GM21717 (cell line): ENCODE results near the gene FOXN3.
A peak's percentile ranks its signal among the peaks of the same experiment; 100 is the strongest.

ENCODE experiments used
- ATAC-seq: cut with Tn5 transposase; IDR thresholded peaks from one replicate; pipeline ENCODE4 v1.9.1; 2021; ENCODE audit warnings: mild to moderate bottlenecking, moderate library complexity; ENCODE audit not compliant: unreplicated experiment

FOXN3 gene

GRCh38 chr14:89340200-89341181 is 76.5 kb downstream of the FOXN3 start:
- no peak for ATAC-seq

- no peak for ATAC-seq
Measured at GRCh38 chr14:89339579-89339978, 77.5 kb downstream of the FOXN3 start.

DNA sequence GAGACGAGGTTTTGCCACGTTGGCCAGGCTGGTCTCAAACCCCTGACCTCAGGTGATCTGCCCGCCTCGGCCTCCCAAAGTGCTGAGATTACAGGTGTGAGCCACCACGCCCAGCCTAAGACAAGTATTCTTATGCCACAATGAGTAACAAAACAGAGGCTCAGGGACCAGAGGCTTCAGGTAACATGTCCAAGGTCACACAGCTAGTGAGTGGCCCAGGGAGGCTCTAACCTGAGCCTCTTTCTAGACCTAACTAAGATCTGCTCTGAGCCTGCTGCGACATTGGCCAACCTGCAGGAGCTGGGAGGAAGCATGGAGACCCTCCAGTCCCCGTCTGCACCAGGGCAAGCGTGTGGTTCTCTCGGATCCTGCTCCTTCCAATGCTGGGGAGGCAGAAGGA is 77.9 kb downstream of the FOXN3 start:
- no peak for ATAC-seq

- ATAC-seq = no peak
Measured at GRCh38 chr14:89336338-89336737, 80.7 kb downstream of the FOXN3 start.

GRCh38 chr14:89332031-89332430 is 85.0 kb downstream of the FOXN3 start:
- no peak for ATAC-seq

DNA sequence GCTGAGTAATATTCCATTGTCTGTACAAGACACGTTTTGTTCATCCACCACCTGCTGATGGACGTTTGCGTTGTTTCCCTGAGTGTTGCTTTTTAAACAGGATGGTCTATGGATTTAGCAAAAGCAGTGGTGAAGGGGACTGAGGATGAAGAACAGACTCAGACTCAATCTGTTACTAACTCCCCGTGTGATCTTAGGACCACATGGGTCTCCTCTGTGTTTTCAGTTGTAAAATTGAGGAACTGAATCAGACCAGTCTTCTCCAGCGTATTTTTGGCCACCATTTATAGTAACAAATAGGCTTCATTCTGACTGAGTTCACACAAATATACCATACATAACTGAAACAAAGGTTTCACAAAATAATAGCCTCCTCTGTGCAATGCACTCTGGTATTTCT is 85.6 kb downstream of the FOXN3 start:
- ATAC-seq = peak; percentile 88

- ATAC-seq = no peak
Measured at GRCh38 chr14:89330236-89331002, 86.6 kb downstream of the FOXN3 start.

DNA sequence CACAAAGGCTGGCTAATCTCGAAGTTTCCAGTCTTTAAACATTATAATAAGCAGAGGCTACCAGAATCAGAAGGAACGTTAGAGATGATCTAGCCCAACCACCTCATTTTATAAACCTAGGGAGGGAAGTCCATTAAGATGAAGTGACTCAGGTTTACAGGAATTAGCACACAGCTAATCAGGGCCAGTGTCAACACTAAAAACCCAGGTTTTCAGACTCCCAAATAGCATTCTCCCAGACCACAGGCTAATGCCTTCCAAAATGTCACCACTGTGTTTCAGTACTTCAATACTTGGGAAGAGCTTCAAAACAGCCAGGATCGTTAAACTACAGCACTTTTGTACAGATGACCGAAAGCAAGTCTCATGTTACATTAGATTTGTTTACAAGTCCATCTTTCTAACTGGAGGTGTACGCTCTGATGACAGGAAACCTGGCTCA is 89.2 kb downstream of the FOXN3 start:
- no peak for ATAC-seq

- no peak for ATAC-seq
Measured at GRCh38 chr14:89325959-89326358, 91.1 kb downstream of the FOXN3 start.

DNA sequence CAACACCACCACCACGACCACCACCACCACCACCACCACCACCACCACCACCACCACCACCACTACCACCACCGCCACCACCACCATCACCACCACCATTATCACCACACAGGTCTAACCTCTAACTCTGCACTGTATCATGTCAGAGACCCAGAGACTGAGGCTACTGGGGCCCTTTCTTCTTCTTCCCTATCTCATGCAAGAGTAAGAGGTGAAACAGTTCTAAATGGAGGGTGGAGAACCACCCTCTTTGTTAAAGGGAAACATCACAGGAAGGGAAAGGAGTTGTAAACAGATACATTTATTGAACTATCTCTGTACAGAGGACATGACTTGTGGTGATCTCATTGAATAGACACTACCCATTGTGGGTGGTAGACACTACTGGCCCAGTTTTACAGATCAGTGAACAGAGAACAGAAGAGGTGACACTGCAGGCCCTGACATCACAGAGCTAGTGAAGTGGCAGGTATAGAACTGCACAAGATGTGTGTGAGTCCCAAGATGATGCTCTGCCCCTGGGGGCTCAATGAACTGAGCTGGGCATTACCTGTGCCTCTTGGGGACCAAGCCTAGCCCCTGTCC is 91.6 kb downstream of the FOXN3 start:
- ATAC-seq = peak; percentile 53

DNA sequence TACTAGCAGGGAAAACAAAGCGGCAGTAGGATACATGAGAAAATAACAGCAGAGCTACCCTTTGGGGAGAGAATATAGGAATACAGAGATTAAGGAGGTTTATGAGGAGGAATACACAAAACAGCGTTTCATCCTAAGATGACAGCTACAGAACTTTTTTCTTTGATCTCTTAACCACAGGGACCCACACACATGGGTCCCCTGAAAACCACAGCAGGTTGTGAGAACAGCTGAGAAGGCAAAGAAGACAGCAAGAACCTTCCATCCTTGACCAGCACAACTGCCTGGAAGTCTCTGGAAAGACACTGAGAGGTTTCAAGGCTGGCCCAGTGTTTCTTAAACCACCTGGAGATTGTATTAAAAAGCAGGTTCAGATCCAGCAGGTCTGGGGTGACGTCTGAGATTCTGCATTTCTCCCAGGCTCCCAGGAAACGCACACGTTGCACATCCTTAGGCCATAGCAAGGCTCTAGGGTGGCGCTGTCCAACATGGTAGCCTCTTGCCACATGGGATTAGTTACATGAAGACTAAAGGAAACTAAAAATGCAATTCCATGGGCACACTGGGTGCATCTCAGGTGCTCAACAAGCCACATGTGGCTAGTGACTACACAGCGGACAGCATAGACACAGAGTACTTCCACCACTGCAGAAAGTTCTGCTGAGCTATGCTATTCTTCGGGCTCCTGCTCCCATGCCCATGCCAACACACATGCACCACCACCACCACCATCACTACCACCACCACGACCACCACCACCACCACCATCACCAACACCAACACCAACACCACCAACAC is 92.3 kb downstream of the FOXN3 start:
- peak; percentile 72 for ATAC-seq

DNA sequence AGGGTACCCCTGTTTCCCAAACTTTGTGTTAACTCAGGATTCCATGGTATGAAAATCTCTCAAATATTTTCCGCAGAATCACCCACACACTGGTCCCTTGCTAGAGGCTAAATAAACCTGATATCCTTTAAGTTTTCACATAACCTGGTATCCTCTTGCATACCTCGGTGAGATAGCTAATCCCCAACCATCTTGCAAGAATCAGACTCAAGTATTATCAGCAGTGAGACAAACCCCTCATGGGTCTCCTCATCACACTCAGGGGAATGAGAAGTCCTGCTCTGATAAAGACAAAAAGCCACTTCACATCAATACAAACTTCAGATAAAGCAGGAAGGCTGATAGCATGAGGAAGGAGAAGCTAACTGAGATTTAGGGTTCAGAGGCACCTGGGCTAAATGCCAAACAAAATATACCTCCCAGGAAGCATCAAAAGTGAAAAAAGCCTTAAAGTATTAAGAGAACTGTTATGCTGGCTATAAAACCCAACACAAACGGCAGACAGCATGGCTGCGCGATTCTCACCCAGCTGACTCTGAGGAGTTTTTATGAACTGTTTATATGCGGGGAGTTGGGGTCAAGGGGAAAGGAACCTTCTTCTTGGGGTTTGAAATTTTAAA is 96.5 kb downstream of the FOXN3 start:
- ATAC-seq = no peak

DNA sequence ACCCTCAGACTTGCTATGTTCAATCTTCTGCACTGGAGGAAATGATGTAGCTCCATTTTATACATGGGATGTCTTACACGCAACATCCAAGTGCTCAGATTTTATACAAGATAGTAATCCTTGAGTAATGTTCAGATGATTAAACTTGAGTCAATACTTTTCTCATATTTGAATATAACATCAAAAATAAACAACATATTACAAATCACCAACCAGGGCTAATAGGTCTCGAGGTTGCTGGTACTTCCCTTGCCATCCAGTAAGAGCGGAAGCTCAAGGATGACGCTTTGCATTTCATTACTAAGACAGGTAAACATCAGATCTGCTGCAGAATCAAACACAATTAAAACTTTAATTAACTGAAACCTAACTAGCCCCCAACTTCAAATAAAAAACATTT is 97.3 kb downstream of the FOXN3 start:
- ATAC-seq = no peak

DNA sequence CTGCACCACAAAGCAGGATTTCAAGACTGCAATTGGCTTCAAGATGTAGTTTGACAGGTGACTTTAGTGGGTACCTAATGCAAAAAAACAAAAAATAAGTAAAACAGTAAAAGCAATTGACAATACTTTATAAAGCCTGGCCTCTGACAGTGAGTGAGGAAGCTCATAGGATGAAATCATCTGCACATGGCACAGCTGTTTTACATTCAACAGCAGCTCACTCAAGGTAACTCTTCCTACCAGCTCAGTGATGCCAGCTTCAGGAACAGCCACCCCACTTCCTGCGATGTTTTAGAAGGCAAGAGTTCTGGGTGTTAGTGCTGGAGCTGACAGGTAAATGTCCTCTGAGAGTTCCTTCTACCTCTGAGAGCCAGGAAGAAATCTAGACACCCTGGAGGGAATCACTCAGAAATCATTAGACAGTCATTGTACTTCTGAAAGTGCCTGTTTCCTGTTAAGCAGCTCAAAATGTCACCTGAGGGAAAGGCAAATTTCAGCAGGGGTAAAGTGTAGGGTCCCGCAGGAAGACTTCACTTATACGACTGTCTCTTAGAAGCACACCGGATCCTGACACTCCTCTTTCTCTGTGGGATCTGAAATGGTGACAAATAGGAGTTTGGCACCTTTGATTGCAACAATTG is 99.9 kb downstream of the FOXN3 start:
- peak; percentile 74 for ATAC-seq

GRCh38 chr14:89315493-89316470 is 101.3 kb downstream of the FOXN3 start:
- ATAC-seq = no peak

GRCh38 chr14:89314274-89314673 is 102.8 kb downstream of the FOXN3 start:
- no peak for ATAC-seq

DNA sequence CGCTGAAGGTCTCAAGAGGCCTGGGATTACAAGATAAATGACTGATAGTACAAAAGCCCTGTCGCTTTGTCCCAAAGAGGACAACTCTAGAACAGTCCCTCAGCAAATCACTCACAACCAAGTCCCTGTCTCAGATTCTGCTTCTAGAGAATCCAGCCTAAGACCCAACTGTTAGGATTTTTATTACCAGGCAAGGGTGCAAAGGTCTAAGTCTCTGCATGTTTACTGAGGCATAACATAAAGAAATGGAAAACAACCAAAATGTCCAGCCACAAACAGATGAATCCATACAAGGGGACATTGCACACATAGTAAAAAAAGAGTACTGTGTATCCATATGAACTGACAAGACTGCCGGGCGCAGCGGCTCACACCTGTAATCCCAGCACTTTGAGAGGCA is 104.1 kb downstream of the FOXN3 start:
- ATAC-seq = no peak

DNA sequence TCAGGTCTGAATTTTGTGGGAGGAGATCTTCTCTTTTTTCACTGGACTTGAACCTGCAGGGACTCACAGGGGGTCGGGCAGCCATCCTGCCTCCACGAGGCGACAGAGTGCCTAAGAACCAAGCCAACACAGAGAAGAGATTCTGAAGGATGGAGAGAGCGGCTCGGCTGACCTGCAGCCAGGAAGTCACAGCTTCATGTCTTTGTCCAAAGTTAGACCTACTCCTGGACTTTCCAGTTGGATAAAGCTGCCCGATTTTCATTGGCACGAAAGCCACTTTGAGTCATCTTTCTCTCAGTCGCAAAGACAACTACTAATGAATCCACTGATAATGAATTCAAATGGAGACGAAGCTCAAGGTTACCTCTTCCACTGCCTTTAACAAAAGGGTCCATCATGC is 106.8 kb downstream of the FOXN3 start:
- ATAC-seq = no peak
